GM13976 (cell line): ENCODE measurements around the gene TTC6.

Experiments
- DNase-seq: peaks from one replicate; pipeline ENCODE4 v3.0.0; 2012; ENCODE audit warnings: low spot score
- in situ Hi-C: fragments of 300-500 bp; cut with MboI; formaldehyde crosslinking; loops from one replicate; pipeline ENCODE4 v1.12.0; 2022; ENCODE audit warnings: low sequenced_read_pairs, mixed read lengths, inconsistent platforms; ENCODE audit not compliant: unreplicated experiment
- TF ChIP-seq, protein P1 (sequence below): IDR thresholded peaks from 2 replicates; pipeline ENCODE4 v1.5.1; 2012; ENCODE audit warnings: borderline replicate concordance, mild to moderate bottlenecking; ENCODE audit not compliant: insufficient read depth; ENCODE audit errors: extremely low read depth, missing control alignments, control extremely low read depth

Gene TTC6

DNA sequence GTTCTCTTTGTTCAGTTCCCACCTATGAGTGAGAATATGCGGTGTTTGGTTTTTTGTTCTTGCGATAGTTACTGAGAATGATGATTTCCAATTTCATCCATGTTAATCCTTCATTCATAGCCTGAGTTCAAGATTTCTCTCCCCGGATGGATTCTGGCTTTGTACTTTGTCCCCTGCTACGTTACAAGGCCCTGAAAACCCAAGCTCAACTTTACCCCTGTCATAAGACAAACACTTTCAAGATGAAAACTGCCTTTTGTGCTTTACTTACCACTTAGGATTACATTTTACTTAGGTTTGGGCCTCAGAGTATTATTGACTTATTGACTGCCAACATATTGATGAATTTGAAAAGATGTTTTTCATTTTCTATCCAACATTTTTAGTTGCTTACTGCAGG is 36.7 kb upstream of the TTC6 start:
- TF ChIP-seq, protein P1, sequence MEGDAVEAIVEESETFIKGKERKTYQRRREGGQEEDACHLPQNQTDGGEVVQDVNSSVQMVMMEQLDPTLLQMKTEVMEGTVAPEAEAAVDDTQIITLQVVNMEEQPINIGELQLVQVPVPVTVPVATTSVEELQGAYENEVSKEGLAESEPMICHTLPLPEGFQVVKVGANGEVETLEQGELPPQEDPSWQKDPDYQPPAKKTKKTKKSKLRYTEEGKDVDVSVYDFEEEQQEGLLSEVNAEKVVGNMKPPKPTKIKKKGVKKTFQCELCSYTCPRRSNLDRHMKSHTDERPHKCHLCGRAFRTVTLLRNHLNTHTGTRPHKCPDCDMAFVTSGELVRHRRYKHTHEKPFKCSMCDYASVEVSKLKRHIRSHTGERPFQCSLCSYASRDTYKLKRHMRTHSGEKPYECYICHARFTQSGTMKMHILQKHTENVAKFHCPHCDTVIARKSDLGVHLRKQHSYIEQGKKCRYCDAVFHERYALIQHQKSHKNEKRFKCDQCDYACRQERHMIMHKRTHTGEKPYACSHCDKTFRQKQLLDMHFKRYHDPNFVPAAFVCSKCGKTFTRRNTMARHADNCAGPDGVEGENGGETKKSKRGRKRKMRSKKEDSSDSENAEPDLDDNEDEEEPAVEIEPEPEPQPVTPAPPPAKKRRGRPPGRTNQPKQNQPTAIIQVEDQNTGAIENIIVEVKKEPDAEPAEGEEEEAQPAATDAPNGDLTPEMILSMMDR: no peak
- in situ Hi-C loops: no loop called here
- no peak for DNase-seq

DNA sequence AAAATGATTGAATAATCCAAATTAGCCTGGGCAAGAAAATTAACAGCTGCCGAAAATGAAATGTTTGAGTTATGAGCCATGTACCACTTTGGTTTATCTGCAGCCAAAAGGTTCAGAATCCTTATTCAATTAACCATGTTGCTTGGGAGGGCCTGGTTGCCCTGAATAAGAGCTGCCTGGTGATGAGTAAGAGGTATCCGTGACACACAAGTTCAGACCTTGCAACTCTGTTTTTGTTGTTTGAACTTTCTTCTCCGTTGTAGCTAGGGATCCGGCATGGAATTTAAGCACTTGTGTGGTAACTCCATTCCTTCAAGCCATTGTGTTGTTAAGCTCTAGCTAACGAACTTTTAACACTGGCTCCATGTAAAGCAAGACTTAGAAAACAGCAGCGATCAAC is 36.0 kb upstream of the TTC6 start:
- in situ Hi-C loops: no loop called here
- DNase-seq: no peak
- TF ChIP-seq, protein P1: no peak

GRCh38 chr14:37563189-37563588 is 32.2 kb upstream of the TTC6 start:
- no peak for DNase-seq
- in situ Hi-C loops: no loop called here
- TF ChIP-seq, protein P1: no peak

- TF ChIP-seq, protein P1: no peak
- DNase-seq: no peak
- in situ Hi-C loops: no loop called here
Observed at GRCh38 chr14:37565550-37565949, 29.9 kb upstream of the TTC6 start.

DNA sequence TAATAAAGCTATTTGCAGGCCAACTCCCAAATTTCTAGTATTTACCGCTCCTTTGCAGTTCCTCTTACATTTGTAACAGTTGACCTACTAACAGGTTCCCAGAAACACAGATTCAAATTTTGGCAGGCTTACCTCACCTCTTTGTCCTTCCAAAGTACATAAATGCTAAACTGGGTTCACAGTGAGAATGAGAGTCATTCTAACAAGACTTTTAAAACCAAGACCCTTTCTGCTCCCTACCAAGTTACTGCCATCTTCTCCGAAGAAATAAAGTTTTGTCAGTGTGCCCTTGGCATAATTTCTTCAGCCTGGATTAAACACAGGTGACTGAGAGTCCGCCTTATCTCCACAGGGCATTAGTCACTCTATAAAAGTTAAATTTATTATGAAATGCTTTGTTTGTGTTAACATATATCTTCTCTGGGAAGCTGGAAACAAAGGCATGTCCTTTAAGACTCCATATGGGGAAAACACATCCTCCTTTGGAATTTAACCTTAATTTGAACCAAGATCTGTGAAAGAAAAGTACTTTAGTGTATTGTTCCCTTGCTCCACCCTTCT is 28.5 kb upstream of the TTC6 start:
- in situ Hi-C loops: no loop called here

DNA sequence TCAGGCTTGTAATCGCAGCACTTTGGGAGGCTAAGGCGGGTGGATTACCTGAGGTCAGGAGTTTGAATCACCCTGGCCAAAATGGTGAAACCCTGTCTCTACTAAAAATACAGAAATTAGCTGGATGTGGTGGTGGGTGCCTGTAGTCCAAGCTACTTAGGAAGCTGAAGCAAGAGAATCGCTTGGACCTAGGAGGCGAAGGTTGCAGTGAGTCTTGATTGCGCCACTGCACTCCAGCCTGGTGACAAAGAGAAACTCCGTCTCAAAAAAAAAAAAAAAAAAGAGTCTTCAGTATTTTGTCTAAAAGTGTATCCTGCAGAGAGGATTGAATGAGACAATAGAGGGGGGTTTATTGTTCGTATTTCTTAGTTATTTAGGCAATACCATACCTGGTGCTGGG is 25.7 kb upstream of the TTC6 start:
- DNase-seq: no peak
- in situ Hi-C loops: no loop called here
- TF ChIP-seq, protein P1: no peak

More for the DNA sequence above, 28.5 kb upstream of the TTC6 start:
- TF ChIP-seq, protein P1: no peak
- DNase-seq: no peak
